Esophagus muscularis mucosa (tissue), 4 donors: ENCODE results near the gene ZNF329. TPM values are rescaled to one million over a fixed set of nuclear protein-coding genes. Genes with fewer than 3 reads are reported as not detected.

Source experiments
- DNase-seq: peaks from one replicate; pipeline ENCODE4 v3.0.0-alpha.2; 2017; ENCODE audit errors: extremely low spot score
- H3K27ac ChIP-seq, 4 donors: fragments of 200-600 bp; sonication (generic); replicated peaks in 1 of 4; 1 replicate in 3 of 4; 2 replicates in 1 of 4; pipeline ENCODE4 v1.5.1; 2016 to 2019; ENCODE audit warnings: mild to moderate bottlenecking in 1 of 4
- H3K27me3 ChIP-seq, 4 donors: fragments of 200-600 bp; sonication (generic); one replicate each; pipeline versions ENCODE4 v1.5.1 to v1.6.0; 2016 to 2019
- H3K36me3 ChIP-seq, 4 donors: fragments of 200-600 bp; sonication (generic); one replicate each; pipeline ENCODE4 v1.5.1; 2016 to 2019
- H3K4me1 ChIP-seq, 4 donors: fragments of 200-600 bp; sonication (generic); one replicate each; pipeline ENCODE4 v1.5.1; 2016 to 2019
- H3K4me3 ChIP-seq, 4 donors: fragments of 200-600 bp; sonication (generic); 1 replicate in 2 of 4; 2 replicates in 2 of 4; pipeline ENCODE4 v1.5.1; 2016 to 2019; ENCODE audit warnings: mild to moderate bottlenecking in 4 of 4, moderate library complexity in 1 of 4
- H3K9me3 ChIP-seq, 4 donors: fragments of 200-600 bp; sonication (generic); 1 replicate in 3 of 4; 2 replicates in 1 of 4; pipeline ENCODE4 v1.5.1; 2016 to 2019
- EP300 ChIP-seq: sonication (generic); formaldehyde crosslinking; IDR thresholded peaks from one replicate; pipeline ENCODE4 v1.6.1; 2017; ENCODE audit warnings: antibody characterized with exemption
- POLR2A ChIP-seq: fragments of 450-650 bp; IDR thresholded peaks from one replicate; pipeline ENCODE4 v1.6.1; 2017; ENCODE audit warnings: antibody characterized with exemption, moderate library complexity, mild to moderate bottlenecking, low read depth
- POLR2AphosphoS5 ChIP-seq, 2 donors: sonication (generic); formaldehyde crosslinking; IDR thresholded peaks; one replicate each; pipeline ENCODE4 v1.6.1; 2017; ENCODE audit warnings: antibody characterized with exemption in 2 of 2
- WGBS: methylation state at CpG from one replicate; pipeline ENCODE4 v1.1.5; 2018; 5-methylcytosine and 5-hydroxymethylcytosine counted together
- intact Hi-C: fragments of 100-400 bp; cut with DNase I; formaldehyde crosslinking; loops from one replicate; pipeline ENCODE4 v1.15.1; 2023
- total RNA-seq, 4 donors: library from RNA; depleted of rRNA; stranded (reverse); fragments of >200 nt; gene quantifications; one replicate each; pipeline versions ENCODE4 v1.1.0 to v1.2.1, GENCODE V29; 2016
- TF ChIP-seq, protein P1 (sequence below), 3 experiments: fragments of 200-600 bp in 2 of 3; fragments of 450-650 bp in 1 of 3; sonication (generic) in 2 of 3; IDR thresholded peaks; one replicate each; pipeline ENCODE4 v1.5.1; 2017 to 2019; ENCODE audit warnings: antibody characterized with exemption in 3 of 3, mild to moderate bottlenecking in 2 of 3, moderate library complexity in 1 of 3

ZNF329 gene
- total RNA-seq, 4 donors from 2014 or later, result 8.3 to 14.0 (median 10.8) TPM

DNA sequence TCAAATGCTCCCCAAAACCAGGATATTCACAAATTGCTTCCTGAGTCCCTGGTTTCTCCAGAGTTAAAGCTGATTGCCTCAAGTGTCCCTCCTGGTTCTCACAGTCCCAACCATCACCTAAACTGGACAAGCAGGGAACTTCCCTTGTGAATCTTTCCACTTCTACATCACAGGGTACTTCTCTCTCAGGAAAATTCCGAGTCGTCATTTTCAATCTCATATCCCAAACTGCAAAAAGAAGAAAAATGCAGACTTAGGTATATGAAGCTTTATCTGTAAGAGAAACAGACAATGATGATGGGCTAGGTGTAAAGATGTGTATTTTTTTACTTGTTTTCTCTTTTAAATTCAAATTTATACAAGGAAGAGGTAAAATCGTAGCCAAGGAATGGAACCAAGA, 21.3 kb downstream of the ZNF329 start:
- 97% methylated on average over 3 of the region's 3 CpGs for WGBS
- no peaks in the 10 kb centered on the region for H3K4me1 ChIP-seq
- intact Hi-C loops, result no loop called here
- peaks cover 77 to 84% (median 80%) of the 10 kb centered on the region in 4 donors for H3K36me3 ChIP-seq
- peaks cover 46 to 100% (median 100%) of the 10 kb centered on the region in 4 donors for H3K9me3 ChIP-seq
- no peak for TF ChIP-seq EP300
- no peak for TF ChIP-seq POLR2AphosphoS5 (IDR thresholded peaks at IDR 0.05)
- no peak for TF ChIP-seq POLR2A
- TF ChIP-seq, protein P1, sequence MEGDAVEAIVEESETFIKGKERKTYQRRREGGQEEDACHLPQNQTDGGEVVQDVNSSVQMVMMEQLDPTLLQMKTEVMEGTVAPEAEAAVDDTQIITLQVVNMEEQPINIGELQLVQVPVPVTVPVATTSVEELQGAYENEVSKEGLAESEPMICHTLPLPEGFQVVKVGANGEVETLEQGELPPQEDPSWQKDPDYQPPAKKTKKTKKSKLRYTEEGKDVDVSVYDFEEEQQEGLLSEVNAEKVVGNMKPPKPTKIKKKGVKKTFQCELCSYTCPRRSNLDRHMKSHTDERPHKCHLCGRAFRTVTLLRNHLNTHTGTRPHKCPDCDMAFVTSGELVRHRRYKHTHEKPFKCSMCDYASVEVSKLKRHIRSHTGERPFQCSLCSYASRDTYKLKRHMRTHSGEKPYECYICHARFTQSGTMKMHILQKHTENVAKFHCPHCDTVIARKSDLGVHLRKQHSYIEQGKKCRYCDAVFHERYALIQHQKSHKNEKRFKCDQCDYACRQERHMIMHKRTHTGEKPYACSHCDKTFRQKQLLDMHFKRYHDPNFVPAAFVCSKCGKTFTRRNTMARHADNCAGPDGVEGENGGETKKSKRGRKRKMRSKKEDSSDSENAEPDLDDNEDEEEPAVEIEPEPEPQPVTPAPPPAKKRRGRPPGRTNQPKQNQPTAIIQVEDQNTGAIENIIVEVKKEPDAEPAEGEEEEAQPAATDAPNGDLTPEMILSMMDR (IDR thresholded peaks at IDR 0.05), result no peak
- no peak for DNase-seq
- no peaks in the 10 kb centered on the region for H3K27me3 ChIP-seq
- no peak overlapping the region for H3K27ac ChIP-seq
- no peak overlapping the region for H3K4me3 ChIP-seq

DNA sequence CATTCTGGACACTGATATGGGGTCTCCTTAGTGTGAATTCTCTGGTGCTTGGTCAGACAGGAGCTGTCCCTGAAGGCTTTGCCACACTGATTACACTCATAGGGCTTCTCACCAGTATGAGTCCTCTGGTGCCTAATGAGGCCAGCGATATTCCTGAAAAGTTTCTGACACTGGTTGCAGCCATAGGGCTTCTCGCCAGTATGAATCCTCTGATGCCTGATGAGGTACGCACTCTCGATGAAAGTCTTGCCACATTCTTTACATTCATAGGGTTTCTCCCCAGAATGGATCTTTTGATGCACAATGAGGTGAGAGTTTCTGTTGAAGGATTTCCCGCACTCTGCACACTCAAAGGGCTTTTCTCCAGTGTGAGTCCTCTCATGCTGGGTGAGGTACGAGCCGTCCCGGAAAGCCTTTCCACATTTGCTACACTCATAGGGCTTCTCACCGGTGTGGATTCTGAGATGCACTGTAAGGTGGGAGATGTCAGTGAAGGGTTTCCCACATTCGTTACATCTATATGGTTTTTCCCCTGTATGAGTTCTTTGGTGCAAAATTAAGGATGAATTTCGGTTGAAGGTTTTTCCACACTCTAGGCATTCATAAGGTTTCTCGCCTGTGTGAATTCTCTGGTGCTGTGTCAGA, 22.4 kb downstream of the ZNF329 start:
- intact Hi-C loops, result no loop called here
- H3K4me1 ChIP-seq, result no peaks in the 10 kb centered on the region
- WGBS, result 95% methylated on average over 12 of the region's 12 CpGs
- H3K9me3 ChIP-seq, result peaks cover 43 to 100% (median 100%) of the 10 kb centered on the region in 4 donors
- TF ChIP-seq, protein P1 (IDR thresholded peaks at IDR 0.05), result no peak
- TF ChIP-seq EP300 (no peak), POLR2AphosphoS5 (IDR thresholded peaks at IDR 0.05) (no peak), POLR2A (no peak)
- DNase-seq, result no peak
- H3K36me3 ChIP-seq, result peaks cover 66 to 72% (median 69%) of the 10 kb centered on the region in 4 donors
- no peaks in the 10 kb centered on the region for H3K27me3 ChIP-seq
- H3K4me3 ChIP-seq, result no peak overlapping the region
- H3K27ac ChIP-seq, result no peak overlapping the region

DNA sequence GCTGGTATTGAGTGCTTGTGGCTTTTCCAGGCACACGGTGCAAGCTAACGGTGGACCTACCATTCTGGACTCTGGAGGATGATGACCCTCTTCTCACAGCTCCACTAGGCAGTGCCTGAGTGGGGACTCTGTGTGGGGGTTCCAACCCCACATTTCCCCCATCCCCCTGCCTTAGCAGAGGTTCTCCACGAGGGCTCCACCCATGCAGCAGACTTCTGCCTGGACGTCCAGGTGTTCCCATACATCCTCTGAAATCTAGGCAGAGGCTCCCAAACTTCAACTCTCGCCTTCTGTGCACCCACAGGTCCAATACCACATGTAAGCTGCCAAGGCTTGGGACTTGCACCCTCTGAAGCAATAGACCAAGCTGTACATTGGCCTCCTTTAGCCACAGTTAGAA, 27.2 kb downstream of the ZNF329 start:
- intact Hi-C loops, result no loop called here
- whole genome bisulfite sequencing, result no CpG with 5 or more reads among the region's 5 CpGs
- H3K4me3 ChIP-seq, result no peak overlapping the region
- peaks cover 0 to 4% (median under 1%) of the 10 kb centered on the region in 4 donors for H3K27me3 ChIP-seq
- no peak overlapping the region for H3K27ac ChIP-seq
- DNase-seq, result no peak
- H3K4me1 ChIP-seq, result no peaks in the 10 kb centered on the region
- TF ChIP-seq POLR2AphosphoS5 (IDR thresholded peaks at IDR 0.05) (no peak), POLR2A (no peak), EP300 (no peak)
- TF ChIP-seq, protein P1 (IDR thresholded peaks at IDR 0.05), result no peak
- H3K36me3 ChIP-seq, result peaks cover 18 to 24% (median 21%) of the 10 kb centered on the region in 4 donors
- H3K9me3 ChIP-seq, result peaks cover 18 to 100% (median 99%) of the 10 kb centered on the region in 4 donors

DNA sequence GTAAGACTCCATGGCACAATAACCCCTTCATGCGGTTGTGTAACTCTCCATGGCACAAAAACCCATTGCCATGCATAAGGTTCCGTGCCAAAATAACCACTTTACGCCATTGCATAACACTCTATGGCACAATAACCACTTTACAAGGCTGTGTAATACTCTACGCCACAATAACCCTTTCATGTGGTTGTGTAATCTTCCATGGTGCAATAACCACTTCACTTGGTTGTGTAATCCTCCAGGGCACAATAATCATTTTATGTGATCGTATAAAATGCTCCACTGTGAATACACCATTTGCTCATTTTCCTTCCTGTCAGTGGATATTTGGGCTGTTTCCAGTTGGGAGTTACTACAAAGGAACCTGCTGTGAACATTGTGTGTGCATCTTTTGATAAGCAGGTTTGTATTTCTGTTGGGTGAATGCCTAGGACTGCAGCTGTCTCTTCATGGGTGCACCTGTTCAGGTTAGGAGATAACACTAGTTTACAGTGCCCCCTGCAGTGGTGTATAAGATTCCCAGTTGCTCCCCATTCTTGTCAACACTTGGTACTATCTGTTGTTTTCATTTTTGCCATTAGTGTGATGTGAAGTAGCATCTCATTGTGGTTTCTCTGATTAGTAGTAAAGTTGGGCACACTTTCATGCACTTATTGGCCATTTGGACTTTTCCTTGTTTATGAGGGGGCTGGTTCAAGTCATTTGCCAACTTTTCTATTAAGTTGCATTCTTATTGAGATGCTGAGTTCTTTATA, 31.4 kb downstream of the ZNF329 start:
- no peak for DNase-seq
- Histone ChIP-seq H3K9me3 (peaks cover 0 to 99% (median 94%) of the 10 kb centered on the region in 4 donors), H3K36me3 (peaks cover 0 to 3% (median 0%) of the 10 kb centered on the region in 4 donors), H3K27me3 (peaks cover 0 to 18% (median 8%) of the 10 kb centered on the region in 4 donors), H3K27ac (no peak overlapping the region), H3K4me3 (no peak overlapping the region), H3K4me1 (no peaks in the 10 kb centered on the region)
- intact Hi-C loops, result no loop called here
- TF ChIP-seq, protein P1 (IDR thresholded peaks at IDR 0.05), result no peak
- no peak for TF ChIP-seq POLR2AphosphoS5 (IDR thresholded peaks at IDR 0.05)
- TF ChIP-seq EP300, result no peak
- TF ChIP-seq POLR2A, result no peak
- WGBS, result 84% methylated on average over 5 of the region's 5 CpGs
